ENCODE measurements around the gene SC5D. TPM values are rescaled to one million over a fixed set of nuclear protein-coding genes. Genes with fewer than 3 reads are reported as not detected.

Gene SC5D
- polyA plus RNA-seq, 1 donor from 2014 or later = 75.7 TPM

DNA sequence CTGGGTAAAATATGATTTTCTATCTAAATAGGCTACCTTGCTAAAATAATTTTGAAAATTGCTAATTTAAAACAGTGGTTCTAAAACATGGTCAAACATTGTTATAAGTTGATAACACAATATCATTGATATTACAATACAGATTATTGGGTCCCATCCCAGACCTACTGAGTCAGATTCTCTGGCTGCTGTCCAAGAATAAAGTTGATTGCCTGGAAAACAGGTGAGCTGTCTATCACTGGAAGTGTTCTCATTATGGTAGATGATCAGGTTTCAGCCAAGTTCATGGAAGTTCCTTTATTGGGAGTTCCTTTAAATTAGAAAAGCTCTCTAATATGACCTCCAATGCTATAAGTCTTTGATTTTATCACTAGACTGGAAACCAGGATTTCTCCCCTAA, 52.3 kb downstream of the SC5D start:
- H3K9ac ChIP-seq (ENCODE audit: low read length) = no peak overlapping the region
- no peaks in the 10 kb centered on the region for H3F3A ChIP-seq (ENCODE audit: insufficient read depth, low read length, poor library complexity, severe bottlenecking)
- no peak overlapping the region for H3K4me3 ChIP-seq (ENCODE audit: low read length)
- H2AFZ ChIP-seq (ENCODE audit: low read depth, low read length) = no peak overlapping the region
- no peaks in the 10 kb centered on the region for H3K9me3 ChIP-seq (ENCODE audit: low read length)
- H3K36me3 ChIP-seq (ENCODE audit: insufficient read depth, low read length) = no peaks in the 10 kb centered on the region
- no peaks in the 10 kb centered on the region for H3K9me2 ChIP-seq (ENCODE audit: insufficient read depth, low read length)
- no peaks in the 10 kb centered on the region for H3K27me3 ChIP-seq (ENCODE audit: insufficient read depth, low read depth, low read length)
- TF ChIP-seq RAD21 (conservative IDR thresholded peaks at IDR 0.05) = no peak
- no peak for TF ChIP-seq POLR2AphosphoS5 (IDR thresholded peaks at IDR 0.05)
- no peak for TF ChIP-seq MXI1 (conservative IDR thresholded peaks at IDR 0.05; ENCODE audit: poor library complexity, severe bottlenecking)
- no peak for TF ChIP-seq EP300 (conservative IDR thresholded peaks at IDR 0.05; ENCODE audit: poor library complexity, severe bottlenecking)
- TF ChIP-seq SMC3 (conservative IDR thresholded peaks at IDR 0.05; ENCODE audit: poor library complexity) = no peak
- TF ChIP-seq, protein P1, sequence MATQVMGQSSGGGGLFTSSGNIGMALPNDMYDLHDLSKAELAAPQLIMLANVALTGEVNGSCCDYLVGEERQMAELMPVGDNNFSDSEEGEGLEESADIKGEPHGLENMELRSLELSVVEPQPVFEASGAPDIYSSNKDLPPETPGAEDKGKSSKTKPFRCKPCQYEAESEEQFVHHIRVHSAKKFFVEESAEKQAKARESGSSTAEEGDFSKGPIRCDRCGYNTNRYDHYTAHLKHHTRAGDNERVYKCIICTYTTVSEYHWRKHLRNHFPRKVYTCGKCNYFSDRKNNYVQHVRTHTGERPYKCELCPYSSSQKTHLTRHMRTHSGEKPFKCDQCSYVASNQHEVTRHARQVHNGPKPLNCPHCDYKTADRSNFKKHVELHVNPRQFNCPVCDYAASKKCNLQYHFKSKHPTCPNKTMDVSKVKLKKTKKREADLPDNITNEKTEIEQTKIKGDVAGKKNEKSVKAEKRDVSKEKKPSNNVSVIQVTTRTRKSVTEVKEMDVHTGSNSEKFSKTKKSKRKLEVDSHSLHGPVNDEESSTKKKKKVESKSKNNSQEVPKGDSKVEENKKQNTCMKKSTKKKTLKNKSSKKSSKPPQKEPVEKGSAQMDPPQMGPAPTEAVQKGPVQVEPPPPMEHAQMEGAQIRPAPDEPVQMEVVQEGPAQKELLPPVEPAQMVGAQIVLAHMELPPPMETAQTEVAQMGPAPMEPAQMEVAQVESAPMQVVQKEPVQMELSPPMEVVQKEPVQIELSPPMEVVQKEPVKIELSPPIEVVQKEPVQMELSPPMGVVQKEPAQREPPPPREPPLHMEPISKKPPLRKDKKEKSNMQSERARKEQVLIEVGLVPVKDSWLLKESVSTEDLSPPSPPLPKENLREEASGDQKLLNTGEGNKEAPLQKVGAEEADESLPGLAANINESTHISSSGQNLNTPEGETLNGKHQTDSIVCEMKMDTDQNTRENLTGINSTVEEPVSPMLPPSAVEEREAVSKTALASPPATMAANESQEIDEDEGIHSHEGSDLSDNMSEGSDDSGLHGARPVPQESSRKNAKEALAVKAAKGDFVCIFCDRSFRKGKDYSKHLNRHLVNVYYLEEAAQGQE (IDR thresholded peaks at IDR 0.05; ENCODE audit: borderline replicate concordance) = no peak
- no peak for TF ChIP-seq EZH2 (IDR thresholded peaks at IDR 0.05; ENCODE audit: borderline replicate concordance, insufficient read depth, low read length, poor library complexity, severe bottlenecking)
- TF ChIP-seq, protein P2, sequence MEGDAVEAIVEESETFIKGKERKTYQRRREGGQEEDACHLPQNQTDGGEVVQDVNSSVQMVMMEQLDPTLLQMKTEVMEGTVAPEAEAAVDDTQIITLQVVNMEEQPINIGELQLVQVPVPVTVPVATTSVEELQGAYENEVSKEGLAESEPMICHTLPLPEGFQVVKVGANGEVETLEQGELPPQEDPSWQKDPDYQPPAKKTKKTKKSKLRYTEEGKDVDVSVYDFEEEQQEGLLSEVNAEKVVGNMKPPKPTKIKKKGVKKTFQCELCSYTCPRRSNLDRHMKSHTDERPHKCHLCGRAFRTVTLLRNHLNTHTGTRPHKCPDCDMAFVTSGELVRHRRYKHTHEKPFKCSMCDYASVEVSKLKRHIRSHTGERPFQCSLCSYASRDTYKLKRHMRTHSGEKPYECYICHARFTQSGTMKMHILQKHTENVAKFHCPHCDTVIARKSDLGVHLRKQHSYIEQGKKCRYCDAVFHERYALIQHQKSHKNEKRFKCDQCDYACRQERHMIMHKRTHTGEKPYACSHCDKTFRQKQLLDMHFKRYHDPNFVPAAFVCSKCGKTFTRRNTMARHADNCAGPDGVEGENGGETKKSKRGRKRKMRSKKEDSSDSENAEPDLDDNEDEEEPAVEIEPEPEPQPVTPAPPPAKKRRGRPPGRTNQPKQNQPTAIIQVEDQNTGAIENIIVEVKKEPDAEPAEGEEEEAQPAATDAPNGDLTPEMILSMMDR (IDR thresholded peaks at IDR 0.05; ENCODE audit: poor library complexity, severe bottlenecking) = no peak
- TF ChIP-seq TAF1 (IDR thresholded peaks at IDR 0.05; ENCODE audit: low read depth) = no peak
- H4K20me1 ChIP-seq (ENCODE audit: insufficient read depth) = no peaks in the 10 kb centered on the region
- no peaks in the 10 kb centered on the region for H3K79me2 ChIP-seq (replicated peaks; ENCODE audit: insufficient read depth, low read length)
- H3K4me2 ChIP-seq (ENCODE audit: low read length) = no peak overlapping the region
- no peak overlapping the region for H3K27ac ChIP-seq (ENCODE audit: low read length)

GRCh38 chr11:121347094-121347493, 54.5 kb downstream of the SC5D start:
- no peaks in the 10 kb centered on the region for H3F3A ChIP-seq (ENCODE audit: insufficient read depth, low read length, poor library complexity, severe bottlenecking)

More at GRCh38 chr11:121347094-121347493, 54.5 kb downstream of the SC5D start:
- no peak overlapping the region for H3K4me2 ChIP-seq (ENCODE audit: low read length)
- no peaks in the 10 kb centered on the region for H3K27me3 ChIP-seq (ENCODE audit: insufficient read depth, low read depth, low read length)
- H2AFZ ChIP-seq (ENCODE audit: low read depth, low read length) = no peak overlapping the region
- H3K9me2 ChIP-seq (ENCODE audit: insufficient read depth, low read length) = no peaks in the 10 kb centered on the region
- no peak overlapping the region for H3K9ac ChIP-seq (ENCODE audit: low read length)
- H3K27ac ChIP-seq (ENCODE audit: low read length) = no peak overlapping the region
- no peak overlapping the region for H3K4me3 ChIP-seq (ENCODE audit: low read length)
- H3K9me3 ChIP-seq (ENCODE audit: low read length) = no peaks in the 10 kb centered on the region
- no peaks in the 10 kb centered on the region for H3K36me3 ChIP-seq (ENCODE audit: insufficient read depth, low read length)
- TF ChIP-seq, protein P2 (IDR thresholded peaks at IDR 0.05; ENCODE audit: poor library complexity, severe bottlenecking) = no peak
- TF ChIP-seq POLR2AphosphoS5 (IDR thresholded peaks at IDR 0.05) (no peak), EZH2 (IDR thresholded peaks at IDR 0.05; ENCODE audit: borderline replicate concordance, insufficient read depth, low read length, poor library complexity, severe bottlenecking) (no peak), EP300 (conservative IDR thresholded peaks at IDR 0.05; ENCODE audit: poor library complexity, severe bottlenecking) (no peak), MXI1 (conservative IDR thresholded peaks at IDR 0.05; ENCODE audit: poor library complexity, severe bottlenecking) (no peak), TAF1 (IDR thresholded peaks at IDR 0.05; ENCODE audit: low read depth) (no peak), RAD21 (conservative IDR thresholded peaks at IDR 0.05) (no peak), SMC3 (conservative IDR thresholded peaks at IDR 0.05; ENCODE audit: poor library complexity) (no peak)
- TF ChIP-seq, protein P1 (IDR thresholded peaks at IDR 0.05; ENCODE audit: borderline replicate concordance) = no peak
- no peaks in the 10 kb centered on the region for H4K20me1 ChIP-seq (ENCODE audit: insufficient read depth)
- no peaks in the 10 kb centered on the region for H3K79me2 ChIP-seq (replicated peaks; ENCODE audit: insufficient read depth, low read length)
